Sigmoid colon (tissue), 7 donors: ENCODE data around the gene NEURL1B. TPM values are rescaled to one million over a fixed set of nuclear protein-coding genes. Genes with fewer than 3 reads are reported as not detected.

Experiments used
- DNase-seq: peaks from one replicate; pipeline ENCODE4 v3.0.0-alpha.2; 2019
- H3K27ac ChIP-seq, 4 donors: fragments of 200-600 bp; sonication (generic); one replicate each; pipeline ENCODE4 v1.5.1; 2016 to 2019; ENCODE audit warnings: mild to moderate bottlenecking in 1 of 4
- H3K27me3 ChIP-seq, 3 donors: fragments of 200-600 bp; sonication (generic); one replicate each; pipeline ENCODE4 v1.5.1; 2019; ENCODE audit warnings: mild to moderate bottlenecking in 1 of 3
- H3K36me3 ChIP-seq, 4 donors: fragments of 200-600 bp; sonication (generic); one replicate each; pipeline ENCODE4 v1.5.1; 2016 to 2019
- H3K4me1 ChIP-seq, 4 donors: fragments of 200-600 bp; sonication (generic); one replicate each; pipeline ENCODE4 v1.5.1; 2017 to 2019
- H3K4me3 ChIP-seq, 4 donors: fragments of 200-600 bp; sonication (generic); one replicate each; pipeline ENCODE4 v1.5.1; 2017 to 2019; ENCODE audit warnings: mild to moderate bottlenecking in 2 of 4, moderate library complexity in 1 of 4
- H3K9me3 ChIP-seq, 4 donors: fragments of 200-600 bp in 3 of 4; sonication (generic) in 3 of 4; one replicate each; pipeline versions ENCODE4 v1.5.1 to v1.6.1; 2013 to 2019
- CTCF ChIP-seq, 4 experiments: fragments of 450-650 bp in 3 of 4; fragments of 200-600 bp in 1 of 4; IDR thresholded peaks; one replicate each; pipeline ENCODE4 v1.5.1; 2016 to 2019; ENCODE audit warnings: antibody characterized with exemption in 4 of 4, mild to moderate bottlenecking in 3 of 4, moderate library complexity in 2 of 4
- EP300 ChIP-seq, 4 donors: sonication (generic); formaldehyde crosslinking; IDR thresholded peaks; one replicate each; pipeline ENCODE4 v1.6.1; 2017; ENCODE audit warnings: antibody characterized with exemption in 4 of 4
- POLR2A ChIP-seq, 2 donors: fragments of 450-650 bp; IDR thresholded peaks; one replicate each; pipeline ENCODE4 v1.6.1; 2016; ENCODE audit warnings: antibody characterized with exemption in 2 of 2, mild to moderate bottlenecking in 2 of 2, moderate library complexity in 2 of 2
- POLR2AphosphoS5 ChIP-seq, 4 donors: sonication (generic); formaldehyde crosslinking; IDR thresholded peaks; one replicate each; pipeline ENCODE4 v1.6.1; 2017; ENCODE audit warnings: antibody characterized with exemption in 4 of 4
- WGBS, 2 donors: extraction: QIAGEN DNeasy Blood & Tissue Kit; methylation state at CpG; one replicate each; pipeline ENCODE4 v1.1.7; 2013; 5-methylcytosine and 5-hydroxymethylcytosine counted together
- intact Hi-C: fragments of 100-400 bp; cut with DNase I; formaldehyde crosslinking; loops from one replicate; pipeline ENCODE4 v1.15.1; 2023
- polyA plus RNA-seq, 3 donors: library from polyadenylated mRNA; stranded (reverse); fragments of 200-250 nt; gene quantifications; one replicate each; pipeline ENCODE4 v1.2.3, GENCODE V29; 2013
- total RNA-seq, 4 donors: library from RNA; depleted of rRNA; stranded (reverse); fragments of >200 nt; gene quantifications; one replicate each; pipeline ENCODE4 v1.1.0, GENCODE V29; 2016
- donor health status: healthy with polysubstance abuse.
- donor health status: Bipolar disorder and iron deficiency.
- donor health status: healthy.

NEURL1B gene
- total and polyA plus RNA-seq, 7 donors: 12.6 to 53.2 (median 32.9) TPM

DNA sequence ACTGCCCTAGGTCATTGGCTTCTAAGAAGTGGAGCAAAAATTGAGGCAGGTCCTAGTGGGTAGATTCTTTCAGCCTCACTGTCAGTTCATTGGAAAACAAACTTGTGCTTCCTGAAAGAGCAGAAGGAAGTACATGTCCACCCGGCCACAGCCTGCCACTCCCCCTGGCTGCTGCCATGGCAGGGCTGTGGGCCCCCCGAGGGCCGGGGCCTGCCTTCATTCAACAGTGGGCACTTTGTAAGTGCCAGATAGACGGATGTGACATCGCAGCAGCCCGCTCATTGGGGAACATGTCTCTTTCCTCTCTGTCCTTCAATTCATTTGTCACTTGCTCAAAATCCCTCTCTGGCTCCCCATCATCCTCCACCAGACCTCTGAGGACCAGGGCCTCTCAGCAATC lies 20.6 kb upstream of the NEURL1B start:
- no peaks in the 10 kb centered on the region for H3K27me3 ChIP-seq
- intact Hi-C loops: no loop called here
- WGBS, 2 donors: 49 to 63% methylated on average over 6 of the region's 6 CpGs
- no peak for TF ChIP-seq POLR2AphosphoS5 (IDR thresholded peaks at IDR 0.05)
- no peak for TF ChIP-seq CTCF (IDR thresholded peaks at IDR 0.05)
- TF ChIP-seq EP300 (IDR thresholded peaks at IDR 0.05): no peak
- TF ChIP-seq POLR2A (IDR thresholded peaks at IDR 0.05): no peak
- no peaks in the 10 kb centered on the region for H3K36me3 ChIP-seq
- H3K4me1 ChIP-seq: no peaks in the 10 kb centered on the region
- DNase-seq: no peak
- no peak overlapping the region for H3K27ac ChIP-seq
- no peak overlapping the region for H3K4me3 ChIP-seq
- no peaks in the 10 kb centered on the region for H3K9me3 ChIP-seq

- TF ChIP-seq EP300 (IDR thresholded peaks at IDR 0.05) (no peak), POLR2AphosphoS5 (IDR thresholded peaks at IDR 0.05) (no peak), CTCF (IDR thresholded peaks at IDR 0.05) (no peak), POLR2A (IDR thresholded peaks at IDR 0.05) (no peak)
- H3K27ac ChIP-seq: peak overlapping the region in 1 of 4 donors; percentile 17
- no peak for DNase-seq
- no peaks in the 10 kb centered on the region for H3K36me3 ChIP-seq
- H3K4me1 ChIP-seq: no peaks in the 10 kb centered on the region
- intact Hi-C loops: no loop called here
- no peak overlapping the region for H3K4me3 ChIP-seq
- WGBS, 2 donors: 22 to 72% methylated on average over 22 of the region's 22 CpGs
- no peaks in the 10 kb centered on the region for H3K27me3 ChIP-seq
- no peaks in the 10 kb centered on the region for H3K9me3 ChIP-seq
Measured at GRCh38 chr5:172622091-172623046, 18.7 kb upstream of the NEURL1B start.

- Histone ChIP-seq H3K9me3 (no peaks in the 10 kb centered on the region), H3K4me1 (no peaks in the 10 kb centered on the region), H3K27ac (no peak overlapping the region), H3K36me3 (no peaks in the 10 kb centered on the region), H3K27me3 (no peaks in the 10 kb centered on the region), H3K4me3 (no peak overlapping the region)
- WGBS, 2 donors: 81 to 92% methylated on average over 9 of the region's 9 CpGs
- DNase-seq: no peak
- intact Hi-C loops: no loop called here
- TF ChIP-seq EP300 (IDR thresholded peaks at IDR 0.05): no peak
- TF ChIP-seq POLR2A (IDR thresholded peaks at IDR 0.05): no peak
- no peak for TF ChIP-seq POLR2AphosphoS5 (IDR thresholded peaks at IDR 0.05)
- no peak for TF ChIP-seq CTCF (IDR thresholded peaks at IDR 0.05)
Measured at GRCh38 chr5:172623313-172623980, 17.6 kb upstream of the NEURL1B start.

GRCh38 chr5:172624083-172624995 lies 16.7 kb upstream of the NEURL1B start:
- H3K36me3 ChIP-seq: no peaks in the 10 kb centered on the region
- H3K27ac ChIP-seq: no peak overlapping the region
- intact Hi-C loops: no loop called here
- no peaks in the 10 kb centered on the region for H3K4me1 ChIP-seq
- 85 to 90% methylated on average over 17 of the region's 17 CpGs for WGBS, 2 donors
- no peaks in the 10 kb centered on the region for H3K9me3 ChIP-seq
- DNase-seq: no peak
- TF ChIP-seq POLR2AphosphoS5 (IDR thresholded peaks at IDR 0.05) (no peak), CTCF (IDR thresholded peaks at IDR 0.05) (no peak), EP300 (IDR thresholded peaks at IDR 0.05) (no peak), POLR2A (IDR thresholded peaks at IDR 0.05) (no peak)
- no peaks in the 10 kb centered on the region for H3K27me3 ChIP-seq
- H3K4me3 ChIP-seq: no peak overlapping the region
